ENCODE data around the gene PROZ.

The PROZ gene

GRCh38 chr13:113209336-113209758 lies 50.9 kb downstream of the PROZ start, which contains the start of gene CUL4A:
TSS of gene CUL4A (plus strand) at chr13:113209613. CDS start at chr13:113209628, 15 bp downstream.
- DNase-seq = peak; percentile 86

GRCh38 chr13:113209759-113210421 lies 51.4 kb downstream of the PROZ start:
- peak; percentile 20 for DNase-seq

GRCh38 chr13:113210833-113211232 lies 52.4 kb downstream of the PROZ start:
- no peak for DNase-seq

- no peak for DNase-seq
Observed at GRCh38 chr13:113211774-113212173, 53.3 kb downstream of the PROZ start.

- DNase-seq = no peak
Observed at GRCh38 chr13:113216254-113217048, 58.0 kb downstream of the PROZ start.

GRCh38 chr13:113218586-113218985 lies 60.1 kb downstream of the PROZ start:
- no peak for DNase-seq

GRCh38 chr13:113219256-113219940 lies 61.0 kb downstream of the PROZ start:
- no peak for DNase-seq

GRCh38 chr13:113220141-113220598 lies 61.7 kb downstream of the PROZ start:
- no peak for DNase-seq

- no peak for DNase-seq
Observed at GRCh38 chr13:113220877-113221276, 62.4 kb downstream of the PROZ start.
